Left colon (tissue), 2 donors: Measurements from ENCODE around the gene CA14. TPM values are rescaled to one million over a fixed set of nuclear protein-coding genes. Genes with fewer than 3 reads are reported as not detected.
"Not testable (repeated sequence)": the region's sequence is repeated elsewhere in the genome, so short reads cannot be mapped to it uniquely, and the experiment has no call there.

Source experiments
- ATAC-seq: fragments of 200-7000 bp; cut with Tn5 transposase; one replicate; pipeline ENCODE4 v1.9.1; 2020; ENCODE audit warnings: mild to moderate bottlenecking, moderate library complexity
- DNase-seq, 2 donors: peaks; one replicate each; pipeline ENCODE4 v3.0.0-alpha.2; 2020
- intact Hi-C, 2 donors: fragments of 100-400 bp; cut with DNase I in 1 of 2; cut with micrococcal nuclease in 1 of 2; formaldehyde crosslinking; loops; one replicate each; pipeline versions ENCODE4 v1.11.2 to v1.14.0; 2022; cut with DNase I, micrococcal nuclease
- total RNA-seq, 2 donors: library from RNA; stranded (reverse); fragmentation: NEBNext Ultra II Directional; extraction: Animal tissue kit (Norgen Biotek cat#: 25700); gene quantifications; one replicate each; pipeline ENCODE4 v1.2.1, GENCODE V29; 2021
- donor health status: DM: no; HTN: no; CAD: no.
- donor health status: DM: yes; HTN: yes; CAD: no.

CA14 gene
- total RNA-seq, 2 donors from 2014 or later: 0.28 to 0.34 TPM

DNA sequence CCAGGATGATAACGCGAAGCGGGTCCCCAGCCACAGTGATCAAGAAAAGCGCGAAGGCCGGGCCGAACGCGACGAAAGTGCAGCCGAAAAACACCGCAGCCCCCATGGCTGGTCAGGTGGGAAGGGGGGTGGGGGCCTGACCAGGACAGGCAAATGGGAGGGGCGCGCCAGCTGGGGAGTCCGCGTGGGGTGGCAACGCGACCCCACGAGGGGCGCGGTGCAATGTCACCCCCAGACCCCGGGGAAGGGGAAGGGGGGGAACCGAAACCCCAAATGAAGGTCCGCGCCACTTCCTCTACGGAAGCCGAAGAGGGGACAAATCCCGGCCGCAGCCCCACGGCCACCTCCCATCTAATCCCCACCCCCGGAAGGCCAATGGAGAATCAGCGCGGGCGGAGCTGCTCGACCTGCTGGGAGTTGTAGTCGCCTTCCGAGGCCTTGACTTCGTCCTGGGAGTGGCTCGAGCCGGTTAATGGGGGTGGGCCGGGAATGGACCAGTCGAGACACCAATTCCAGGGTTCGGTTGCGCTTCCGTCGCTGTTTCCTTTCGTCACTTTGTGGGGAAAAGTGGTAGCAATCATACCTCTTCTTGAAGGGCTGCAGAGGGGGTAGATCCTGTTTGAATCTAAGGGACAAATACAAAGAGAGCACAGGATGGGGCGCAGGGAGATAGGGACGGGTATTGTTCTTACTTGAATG lies 11.3 kb downstream of the CA14 start, which contains the start of gene APH1A:
TSS of gene APH1A (minus strand) at position 312 of the 699 bp plus-strand sequence. CDS start at position 106, 206 bp downstream.
- ATAC-seq (peak; percentile 97), DNase-seq (peak; percentile 95 to 99)
- intact Hi-C loops: no loop called here

- intact Hi-C loops: no loop called here
- DNase-seq (peak in 1 of 2 donors; percentile 19), ATAC-seq (no peak)
Observed at GRCh38 chr1:150269451-150269850, 11.9 kb downstream of the CA14 start.

DNA sequence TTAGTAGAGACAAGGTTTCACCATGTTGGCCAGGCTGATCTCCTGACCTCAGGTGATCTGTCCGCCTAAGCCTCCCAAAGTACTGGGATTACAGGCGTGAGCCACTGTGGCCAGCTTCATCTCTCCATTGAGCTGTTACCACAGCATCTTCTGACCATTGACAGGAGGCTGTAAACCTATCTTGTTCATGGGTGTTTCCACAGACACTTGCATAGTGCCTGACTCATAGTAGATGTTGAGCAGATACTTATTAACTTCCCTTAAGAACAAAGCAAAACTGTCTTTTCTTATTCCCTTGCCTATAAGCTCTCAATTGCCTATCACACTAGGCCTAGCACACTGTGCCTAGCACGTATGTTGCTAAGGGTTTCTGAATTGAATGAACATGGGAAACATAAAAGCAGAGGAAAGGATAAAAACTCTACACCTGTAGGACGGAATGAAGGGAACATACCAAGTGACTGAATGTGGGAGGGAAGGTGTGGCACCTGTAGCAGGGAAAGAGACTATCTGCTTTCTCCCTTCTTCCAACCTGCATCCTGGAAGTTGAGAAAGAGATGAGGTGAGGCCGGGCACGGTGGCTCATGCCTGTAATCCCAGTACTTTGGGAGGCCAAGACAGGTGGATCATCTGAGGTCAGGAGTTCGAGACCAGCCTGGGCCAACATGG lies 13.9 kb downstream of the CA14 start:
- ATAC-seq (no peak), DNase-seq (no peak)
- intact Hi-C loops: no loop called here

- intact Hi-C loops: no loop called here
- DNase-seq (no peak), ATAC-seq (no peak)
Observed at GRCh38 chr1:150273311-150273710, 15.7 kb downstream of the CA14 start.

DNA sequence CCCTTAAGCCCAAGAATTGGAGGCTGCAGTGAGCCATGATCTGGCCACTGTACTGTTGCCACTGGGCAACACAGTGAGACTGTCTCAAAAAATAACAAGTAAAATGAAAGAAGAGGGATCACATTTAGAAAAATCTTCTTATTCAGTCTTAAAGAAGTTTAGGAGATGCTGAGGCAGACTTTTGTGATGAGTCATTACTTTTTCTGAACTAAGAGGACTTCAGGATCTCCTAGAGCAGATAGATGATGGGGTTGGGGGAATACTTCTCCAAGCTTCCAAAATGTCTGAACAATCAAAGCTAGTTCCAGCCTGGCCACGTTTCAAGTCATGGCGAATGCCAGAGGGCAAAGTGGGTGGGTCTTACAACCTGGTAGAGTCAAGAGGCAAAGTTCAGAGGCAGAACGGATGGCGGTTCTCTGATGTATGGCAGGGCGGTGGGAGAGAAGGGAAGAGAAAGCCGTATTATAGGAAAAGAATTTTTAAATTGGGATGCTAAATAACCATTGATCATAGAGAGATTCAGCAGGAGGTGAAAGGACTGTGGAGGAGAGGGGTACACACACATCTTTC lies 22.6 kb downstream of the CA14 start:
- DNase-seq: peak; percentile 69 to 81
- intact Hi-C loops: no loop called here
- ATAC-seq: peak; percentile 76

DNA sequence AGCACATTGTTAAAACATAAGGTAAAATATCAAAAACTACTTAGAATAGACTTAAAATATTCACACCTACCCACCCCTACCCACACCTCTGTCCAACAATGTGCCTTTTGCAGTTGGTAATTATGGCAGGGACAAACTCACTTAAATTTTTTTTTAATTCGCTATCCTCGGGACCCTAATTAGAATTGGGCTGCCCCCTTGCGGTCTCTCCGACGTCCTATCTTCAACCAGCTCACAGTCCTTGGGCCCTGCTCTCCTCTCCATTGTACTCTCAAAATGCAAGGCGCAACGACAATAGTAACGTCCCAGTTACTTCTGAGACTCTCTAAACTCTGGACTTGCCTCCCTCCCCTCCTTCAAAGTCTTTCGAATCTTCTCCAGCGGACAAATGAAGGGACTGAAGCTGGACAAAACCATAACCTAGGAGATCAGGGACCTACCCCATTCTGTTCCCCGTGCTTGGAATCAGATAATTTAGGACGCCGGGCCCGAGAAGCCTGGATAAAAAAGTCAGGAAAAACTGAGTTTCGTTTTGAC lies 23.7 kb downstream of the CA14 start:
- peak; percentile 73 for ATAC-seq

DNA sequence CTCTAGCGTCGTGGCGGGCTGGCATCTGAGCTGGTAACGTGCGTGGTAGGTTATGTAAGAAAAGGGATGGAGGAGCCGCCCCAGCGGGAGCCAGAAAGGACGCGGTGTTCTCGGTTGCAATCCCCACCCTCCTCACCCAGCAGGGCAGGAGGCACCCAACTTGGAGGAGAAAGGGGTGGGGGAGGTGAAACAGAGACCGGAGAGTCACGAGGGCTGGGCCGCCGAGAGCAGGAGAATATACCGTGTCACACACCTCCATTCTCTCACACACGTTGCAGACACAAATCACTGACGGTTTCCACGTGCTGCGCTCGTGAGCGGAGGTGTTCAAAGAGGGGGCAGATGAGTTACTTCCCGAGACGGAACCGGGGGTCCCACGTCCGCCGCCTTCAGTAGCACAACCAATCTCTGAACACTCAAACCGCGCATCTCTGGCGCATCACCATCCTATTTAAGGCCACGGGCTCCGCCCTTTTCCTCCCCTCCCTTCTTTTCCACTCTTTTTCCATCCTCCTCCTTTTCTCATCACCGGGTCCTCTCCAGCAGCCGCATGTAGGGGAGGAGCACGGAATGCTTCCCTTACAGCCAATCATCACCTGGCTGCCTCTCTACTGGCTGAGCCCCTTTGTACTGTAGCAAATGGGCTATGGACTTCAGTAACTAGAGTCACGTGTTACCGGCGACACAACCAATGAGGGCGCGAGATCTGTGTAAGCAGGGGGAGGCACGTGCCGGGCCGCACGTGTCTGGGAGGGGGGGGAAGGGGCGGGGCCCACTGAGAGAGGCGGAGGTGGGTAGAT lies 24.4 kb downstream of the CA14 start, which contains the start of gene CIART:
TSS of gene CIART (plus strand) at position 797 of the 800 bp plus-strand sequence. CDS start 714 bp downstream, outside the sequence.
- DNase-seq (peak; percentile 75 to 95), ATAC-seq (peak; percentile 75)
- intact Hi-C loops: no loop called here

More for the DNA sequence above, 23.7 kb downstream of the CA14 start:
- intact Hi-C loops: no loop called here
- DNase-seq: peak; percentile 67 to 86

DNA sequence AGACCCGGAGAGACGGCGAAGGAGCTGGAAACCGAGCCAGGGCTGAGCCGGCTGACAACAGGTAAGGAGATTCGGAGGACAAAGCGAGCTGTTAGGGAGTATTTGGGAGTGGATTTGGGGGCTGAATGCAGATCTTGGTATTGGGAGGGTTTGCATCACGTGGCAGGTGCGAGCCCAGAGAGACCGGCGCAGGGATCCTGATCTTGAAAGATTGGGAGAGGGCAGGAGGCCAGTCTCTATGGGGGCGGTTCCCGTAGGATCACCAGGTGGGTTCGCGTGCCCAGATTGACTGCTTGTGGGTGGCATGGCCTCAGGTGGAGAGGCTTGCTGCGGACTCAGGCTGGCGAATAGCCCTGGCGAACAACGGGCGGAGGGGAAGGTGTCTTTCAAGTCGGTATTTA lies 25.0 kb downstream of the CA14 start:
- intact Hi-C loops: no loop called here
- no peak for ATAC-seq
- peak in 1 of 2 donors; percentile 25 for DNase-seq

DNA sequence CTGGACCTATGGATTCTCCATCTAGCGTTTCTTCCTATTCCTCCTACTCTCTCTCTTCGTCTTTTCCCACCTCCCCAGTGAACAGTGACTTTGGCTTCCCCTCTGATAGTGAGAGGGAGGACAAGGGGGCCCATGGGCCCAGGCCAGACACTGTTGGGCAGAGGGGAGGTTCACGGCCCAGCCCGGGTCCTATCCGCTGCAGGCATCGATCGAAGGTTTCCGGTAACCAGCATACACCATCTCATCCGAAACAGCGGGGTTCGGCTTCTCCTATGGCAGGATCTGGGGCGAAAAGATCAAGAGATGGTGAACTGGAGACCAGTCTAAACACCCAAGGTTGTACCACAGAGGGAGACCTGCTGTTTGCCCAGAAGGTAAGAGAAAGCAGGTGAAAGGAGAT lies 25.7 kb downstream of the CA14 start:
- intact Hi-C loops: no loop called here
- ATAC-seq (no peak), DNase-seq (no peak)

DNA sequence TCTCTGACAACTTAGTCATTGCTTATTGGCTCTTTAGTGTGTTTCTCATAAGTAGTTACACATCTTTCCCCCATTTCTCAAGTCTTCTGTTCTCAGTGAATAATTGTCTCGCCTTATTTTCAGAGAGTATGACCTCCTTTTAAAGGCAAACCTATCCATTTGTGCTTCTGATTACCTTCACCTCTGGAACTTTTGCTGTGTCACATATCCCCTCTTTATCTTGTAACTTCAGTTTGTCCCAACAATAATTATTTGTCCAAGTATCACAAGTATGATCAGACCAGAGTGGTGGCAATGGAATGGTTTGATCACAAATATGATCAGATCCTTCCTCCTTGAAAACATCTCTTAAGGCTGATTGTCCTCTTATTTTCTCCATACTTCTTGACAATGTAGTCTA lies 30.8 kb downstream of the CA14 start:
- intact Hi-C loops: no loop called here
- no peak for DNase-seq
- no peak for ATAC-seq

GRCh38 chr1:150288822-150289221 lies 31.2 kb downstream of the CA14 start:
- ATAC-seq: no peak
- intact Hi-C loops: no loop called here
- DNase-seq: no peak

- DNase-seq: peak; percentile 87 to 90
- intact Hi-C loops: no loop called here
- peak; percentile 99 for ATAC-seq
Observed at GRCh38 chr1:150293433-150294253, 36.1 kb downstream of the CA14 start, which contains the start of gene MRPS21. Gene MRPS21 (plus strand): TSS chr1:150293861. CDS start chr1:150294367, 506 bp downstream.

GRCh38 chr1:150295476-150295875 lies 37.9 kb downstream of the CA14 start:
- no peak for DNase-seq
- intact Hi-C loops: no loop called here
- no peak for ATAC-seq

GRCh38 chr1:150299716-150300115 lies 42.1 kb downstream of the CA14 start:
- intact Hi-C loops: no loop called here
- DNase-seq (no peak), ATAC-seq (no peak)

DNA sequence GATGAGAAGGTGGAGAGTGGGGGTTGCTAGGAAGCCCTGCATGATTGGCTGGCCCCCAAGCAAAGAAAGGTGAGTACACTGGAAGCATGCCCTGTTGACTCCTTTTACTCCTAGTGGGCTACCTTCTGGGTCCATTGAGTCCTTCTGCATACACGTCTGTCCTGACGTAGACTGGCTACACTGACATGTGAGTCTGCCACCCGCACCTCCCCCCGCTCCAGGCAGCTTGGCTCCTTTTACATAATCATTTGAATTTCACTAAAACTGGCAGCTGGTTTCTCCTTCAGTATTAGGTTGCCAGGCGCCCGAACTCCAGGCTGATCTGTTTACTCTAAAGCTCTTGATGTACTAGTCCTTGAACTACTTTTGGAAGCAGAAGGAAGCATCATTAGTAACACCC lies 44.8 kb downstream of the CA14 start:
- intact Hi-C loops: no loop called here
- DNase-seq: no peak
- no peak for ATAC-seq

GRCh38 chr1:150302902-150303301 lies 45.3 kb downstream of the CA14 start:
- DNase-seq (no peak), ATAC-seq (no peak)
- intact Hi-C loops: no loop called here

GRCh38 chr1:150308585-150308984 lies 51.0 kb downstream of the CA14 start:
- ATAC-seq, intact Hi-C loops, DNase-seq: not testable (repeated sequence)
